Inferior parietal cortex (tissue), 1 donor: Measurements from ENCODE around the gene CHMP1A.
"Not testable (repeated sequence)": the region's sequence is repeated elsewhere in the genome, so short reads cannot be mapped to it uniquely, and the experiment has no call there.

Experiments used
- DNase-seq: peaks from one replicate; pipeline ENCODE4 v3.0.0-alpha.2; 2016; ENCODE audit errors: extremely low spot score

CHMP1A gene

DNA sequence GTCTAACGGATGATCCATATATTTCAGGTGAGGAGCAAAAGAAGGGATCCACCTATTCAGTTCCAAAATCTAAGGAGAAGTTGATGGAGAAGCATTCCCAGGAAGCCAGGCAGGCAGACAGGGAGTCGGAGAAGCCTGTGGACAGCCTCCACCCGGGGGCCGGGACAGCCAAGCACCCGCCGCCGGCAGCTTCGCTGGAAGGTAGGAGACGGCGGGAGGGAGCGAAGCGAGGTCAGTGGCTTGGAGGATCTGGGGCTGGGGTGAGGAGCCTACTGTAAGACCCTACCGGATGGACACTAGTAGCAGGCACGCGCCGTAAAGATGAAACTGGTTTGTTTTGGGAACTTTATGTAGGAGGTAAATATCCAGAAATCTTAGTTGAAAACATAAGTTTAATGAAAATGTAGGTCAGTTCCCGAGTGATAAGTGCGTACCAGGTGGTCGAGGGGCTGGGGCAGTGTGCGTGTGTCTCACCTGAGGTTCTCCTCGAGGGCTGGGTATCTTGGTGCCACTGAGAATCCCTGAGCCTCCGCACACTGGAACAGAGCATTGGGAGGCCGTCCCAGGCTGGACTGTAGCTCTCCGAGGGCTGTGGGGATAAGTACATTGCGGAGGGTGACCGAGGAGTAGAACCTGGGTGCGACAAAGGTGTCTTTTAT lies 842 bp upstream of the CHMP1A start:
- no peak for DNase-seq

DNA sequence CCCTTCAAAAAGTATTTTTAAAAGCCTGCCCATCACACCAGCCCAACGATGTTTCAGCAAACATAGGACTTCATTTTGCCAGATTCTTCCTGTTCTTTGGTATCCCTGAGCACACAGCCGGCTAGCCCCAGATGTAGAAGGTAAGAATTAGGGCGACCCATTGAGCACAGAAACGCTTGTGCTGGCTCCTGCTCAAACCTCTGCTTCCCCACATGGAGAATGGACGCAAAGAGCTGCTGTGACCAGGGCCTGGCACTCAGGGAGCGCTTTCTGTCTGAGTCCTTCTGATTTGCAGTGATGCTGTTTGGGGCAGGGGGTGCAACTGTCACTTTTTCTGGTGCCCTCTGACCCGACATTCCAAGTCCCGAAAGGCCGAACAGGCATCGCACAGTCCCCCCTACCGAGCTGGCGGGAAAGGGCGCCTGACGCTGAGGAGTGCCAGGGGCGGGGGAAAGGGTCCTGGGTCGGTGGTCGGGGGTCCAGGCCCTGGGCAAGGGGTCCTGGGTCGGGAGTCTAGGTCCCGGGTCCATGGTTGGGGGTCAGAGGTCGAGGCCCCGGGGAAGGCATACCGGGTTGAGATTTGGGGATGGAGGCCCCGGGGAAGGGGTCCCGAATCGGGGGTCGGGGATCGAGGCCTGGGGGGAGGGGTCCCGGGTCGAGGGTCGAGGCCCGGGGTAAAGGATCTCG lies 930 bp downstream of the CHMP1A start:
- DNase-seq = no peak

DNA sequence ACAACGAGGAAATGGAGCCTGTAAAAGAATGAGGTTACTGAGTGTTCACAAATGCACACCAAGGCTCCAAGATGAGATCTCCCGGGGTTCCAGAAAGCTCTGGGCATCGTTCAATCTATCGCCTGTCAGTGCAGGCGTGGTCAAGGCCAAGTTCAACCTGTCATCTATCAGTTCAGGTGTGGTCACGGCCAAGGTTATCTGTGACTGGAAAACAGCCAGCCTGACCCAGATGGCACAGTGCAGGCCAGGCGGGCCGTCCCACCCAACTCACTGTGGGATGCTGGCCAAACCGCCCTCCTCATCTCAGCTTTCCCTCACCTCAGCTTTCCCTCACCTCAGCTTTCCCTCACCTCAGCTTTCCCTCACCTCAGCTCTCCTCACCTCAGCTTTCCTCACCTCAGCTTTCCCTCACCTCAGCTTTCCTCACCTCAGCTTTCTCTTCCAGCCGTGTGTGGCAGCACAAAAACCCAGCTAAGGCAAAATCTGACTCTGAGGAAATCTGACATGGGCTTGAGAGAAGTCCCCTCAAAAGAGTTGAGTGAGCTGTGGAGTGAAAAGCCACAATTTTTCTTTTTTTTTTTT lies 2.4 kb downstream of the CHMP1A start:
- no peak for DNase-seq

DNA sequence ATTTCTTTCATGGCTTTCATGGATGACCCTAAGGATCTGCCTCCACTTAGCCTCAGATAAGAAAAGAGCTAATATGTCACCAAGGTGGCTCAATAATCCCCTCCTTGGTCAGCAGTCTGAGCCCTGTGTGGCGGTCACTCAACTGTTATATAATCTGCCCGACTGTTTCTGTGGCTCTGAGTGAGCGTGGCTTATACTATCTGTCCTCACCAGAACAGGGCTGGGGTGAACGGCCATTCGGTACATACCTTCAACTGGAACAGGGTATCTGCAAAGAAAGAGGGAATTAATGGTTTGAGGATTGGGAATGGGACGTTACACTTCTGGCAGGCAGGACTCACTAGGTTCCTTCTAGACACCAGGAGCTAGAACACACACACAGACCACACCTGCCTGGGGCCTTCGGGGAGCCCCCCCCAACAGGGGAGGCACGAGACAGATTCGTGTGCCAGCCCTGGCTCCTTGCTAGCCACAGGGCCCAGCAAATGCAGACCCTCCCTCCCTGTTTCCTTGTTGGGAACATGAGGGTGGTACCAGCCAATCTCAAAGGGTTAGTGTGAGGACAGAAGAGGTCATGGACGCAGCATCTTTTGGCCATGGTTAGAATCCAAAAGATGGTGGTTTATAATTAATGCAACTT lies 3.7 kb downstream of the CHMP1A start:
- DNase-seq = no peak

DNA sequence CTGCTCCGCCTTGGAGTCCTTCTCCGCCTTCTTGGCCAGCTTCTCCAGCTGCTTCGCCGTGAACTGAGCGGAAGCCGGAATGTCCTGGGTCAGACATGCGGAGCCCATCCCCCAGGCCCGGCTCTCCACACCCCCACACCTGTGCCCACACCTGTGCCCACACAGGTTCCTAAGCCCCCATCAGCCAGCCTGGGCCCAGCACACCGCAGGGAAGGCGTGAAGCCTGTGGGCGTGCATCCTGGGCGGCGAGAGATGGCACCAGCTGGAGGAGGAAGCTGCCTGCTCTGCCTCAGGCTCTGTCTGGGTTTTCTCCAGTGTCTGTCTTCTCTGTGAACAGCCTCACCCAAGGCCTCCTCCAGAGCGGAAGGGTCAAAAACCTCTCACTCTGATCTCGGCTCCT lies 5.9 kb downstream of the CHMP1A start:
- no peak for DNase-seq

DNA sequence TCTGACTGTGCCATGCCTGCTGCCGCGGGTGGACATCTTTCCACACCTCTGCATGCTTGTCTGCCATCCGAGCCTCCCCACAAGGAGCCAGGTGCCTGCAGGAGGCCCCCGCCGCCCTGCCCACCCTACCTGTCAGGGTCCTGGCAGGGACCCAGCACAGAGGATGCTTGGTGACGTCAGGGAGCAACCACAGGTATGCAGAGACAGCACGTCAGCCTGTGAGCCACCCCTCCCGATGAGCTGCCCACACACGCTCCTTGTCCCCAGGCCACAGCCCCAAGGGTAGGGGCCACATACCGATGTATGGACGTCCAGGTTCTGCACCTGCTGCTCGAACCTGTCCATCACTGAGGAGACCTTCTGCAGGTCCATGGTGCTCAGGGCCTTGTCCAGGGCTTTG lies 10.6 kb downstream of the CHMP1A start:
- DNase-seq = no peak

DNA sequence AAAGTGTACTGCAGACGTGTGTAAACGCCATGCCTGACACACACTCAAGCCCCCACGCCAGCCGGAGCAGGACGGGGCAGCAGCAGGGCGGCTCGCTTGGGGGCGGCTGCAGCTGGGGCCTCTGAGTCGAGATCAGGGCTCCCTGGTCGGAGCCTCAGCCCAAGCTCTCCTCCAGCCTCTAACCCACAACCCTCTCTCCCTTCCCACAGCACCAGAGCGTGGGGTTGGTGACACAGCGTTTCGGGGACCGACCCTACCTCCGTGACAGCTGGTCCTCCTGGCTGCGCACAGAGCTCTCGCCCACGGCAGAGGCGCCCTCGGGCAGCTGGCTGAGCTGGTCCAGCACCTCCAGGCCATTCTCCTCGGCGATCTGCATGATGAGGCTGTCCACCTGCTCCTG lies 11.2 kb downstream of the CHMP1A start:
- no peak for DNase-seq

DNA sequence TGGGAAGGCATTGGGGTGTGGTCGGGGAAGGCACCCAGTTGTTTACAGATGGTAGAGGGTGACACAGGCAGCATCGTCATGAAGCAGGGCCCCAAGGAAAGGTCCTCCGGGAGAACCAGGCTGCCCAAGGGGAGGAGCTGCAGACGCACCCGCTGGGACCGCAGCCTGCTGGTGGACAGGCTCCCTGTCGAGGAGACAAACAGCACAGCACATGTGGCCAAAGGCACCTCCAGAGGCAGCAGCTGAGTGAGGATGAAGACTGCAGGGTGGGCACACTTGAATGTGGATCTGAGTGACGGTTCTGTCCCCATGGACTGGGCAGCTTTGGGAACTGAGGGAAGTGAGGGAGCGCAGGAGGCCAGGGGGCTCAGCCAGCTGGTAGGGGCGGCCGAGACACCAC lies 12.4 kb downstream of the CHMP1A start:
- DNase-seq = no peak

DNA sequence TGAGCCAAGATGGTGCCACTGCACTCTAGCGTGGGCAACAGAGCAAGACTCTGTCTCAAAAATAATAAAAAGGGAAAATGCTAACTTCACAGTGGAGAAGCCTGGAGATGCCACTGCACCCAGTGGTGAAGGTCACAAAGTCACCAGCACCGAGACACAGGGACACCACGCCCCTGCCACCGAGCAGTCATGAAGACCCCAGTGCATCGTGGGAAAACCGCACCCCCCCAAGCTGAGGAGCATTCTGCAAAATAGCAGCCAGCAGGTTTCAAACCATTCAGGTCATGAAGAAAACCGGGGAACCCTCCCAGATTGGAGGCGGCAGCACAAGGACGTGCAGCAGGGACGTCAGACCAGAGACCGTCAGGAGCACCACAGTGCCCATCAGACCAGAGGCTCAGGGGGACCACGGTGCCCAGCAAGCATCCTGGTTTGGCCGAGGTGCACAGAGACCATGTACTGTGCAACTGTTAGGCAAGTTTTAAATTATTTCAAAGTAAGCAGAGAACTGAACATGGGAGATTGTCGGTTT lies 13.7 kb downstream of the CHMP1A start:
- no peak for DNase-seq

DNA sequence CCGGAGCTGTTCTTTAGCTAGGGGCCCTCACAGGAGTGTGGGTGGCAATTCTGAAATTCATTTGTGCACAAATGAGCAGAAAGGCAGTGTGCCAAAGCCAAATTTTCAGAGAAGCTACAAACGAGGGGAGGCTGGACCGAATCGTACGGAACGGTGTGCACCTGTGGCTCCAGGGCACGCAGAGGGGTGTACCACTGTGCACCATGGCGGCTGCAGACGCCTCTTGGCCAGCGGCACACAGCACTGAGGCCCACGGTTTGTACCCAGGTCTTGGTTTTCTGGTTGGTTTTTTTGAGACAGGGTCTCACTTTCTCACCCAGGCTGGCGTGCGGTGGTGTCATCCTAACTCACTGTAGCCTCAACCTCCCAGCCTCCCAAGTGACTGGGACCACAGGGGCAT lies 14.9 kb downstream of the CHMP1A start:
- no peak for DNase-seq

DNA sequence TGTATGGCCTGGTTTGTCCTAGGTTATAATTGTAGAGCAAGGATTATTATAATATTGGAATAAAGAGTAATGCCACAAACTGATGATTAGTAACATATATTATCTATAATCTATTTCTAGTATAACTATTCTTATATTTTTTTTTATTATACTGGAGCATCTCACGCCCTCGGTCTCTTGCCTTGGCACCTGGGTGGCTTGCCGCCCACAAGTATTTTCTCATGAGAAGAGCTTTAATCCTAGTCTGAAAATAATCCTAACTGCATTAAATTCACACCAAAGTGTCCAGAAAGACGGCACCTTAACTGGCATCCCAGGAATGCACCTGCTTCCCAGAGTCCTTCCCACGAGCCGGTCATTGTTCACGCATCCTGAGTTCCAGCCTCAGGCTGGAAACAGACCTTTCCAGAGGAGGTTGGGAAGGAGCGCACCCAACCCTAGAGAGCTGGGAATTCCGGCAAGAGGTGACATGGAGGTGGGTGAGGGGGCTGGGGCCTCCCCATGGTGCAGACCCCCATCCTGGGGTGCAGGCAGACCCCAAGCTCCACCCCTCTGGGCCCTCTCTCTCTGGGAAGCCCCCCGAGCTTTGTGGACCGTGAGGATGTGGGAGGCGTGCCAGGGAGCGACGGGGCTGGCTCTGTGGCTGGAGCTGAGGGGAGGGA lies 15.9 kb downstream of the CHMP1A start:
- DNase-seq = no peak

DNA sequence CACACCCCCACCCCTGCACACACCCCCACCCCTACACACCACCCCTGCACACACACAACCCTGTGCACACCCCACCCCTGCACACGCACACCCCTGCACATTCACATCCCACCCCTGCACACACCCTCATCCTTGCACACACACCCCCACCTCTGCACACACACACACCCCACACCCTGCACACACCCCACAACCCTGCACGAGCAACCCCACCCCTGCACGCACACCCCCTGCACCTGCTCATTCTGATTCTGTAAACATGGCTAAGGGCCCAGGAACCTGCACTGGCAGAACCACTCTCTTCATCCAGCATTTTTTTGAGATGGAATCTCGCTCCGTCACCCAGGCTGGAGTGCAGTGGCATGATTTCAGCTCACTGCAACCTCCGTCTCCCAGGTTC lies 18.1 kb downstream of the CHMP1A start:
- DNase-seq = no peak

DNA sequence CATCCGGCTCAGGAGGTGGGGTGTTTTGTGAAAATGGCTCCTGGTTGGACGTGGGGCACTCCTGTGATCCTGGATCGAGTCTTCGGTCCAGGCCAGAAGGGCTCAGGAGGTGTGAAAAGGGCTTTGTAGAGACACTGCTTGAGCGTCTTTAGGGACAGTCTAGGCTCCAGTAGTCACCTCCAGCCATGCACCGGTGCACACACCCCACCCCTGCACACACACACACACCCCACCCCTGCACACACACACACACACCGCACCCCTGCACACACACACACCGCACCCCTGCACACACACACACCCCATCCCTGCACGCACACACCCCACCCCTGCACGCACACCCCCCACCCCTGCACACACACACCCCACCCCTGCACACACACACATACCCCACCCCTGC lies 19.1 kb downstream of the CHMP1A start:
- DNase-seq = no peak

DNA sequence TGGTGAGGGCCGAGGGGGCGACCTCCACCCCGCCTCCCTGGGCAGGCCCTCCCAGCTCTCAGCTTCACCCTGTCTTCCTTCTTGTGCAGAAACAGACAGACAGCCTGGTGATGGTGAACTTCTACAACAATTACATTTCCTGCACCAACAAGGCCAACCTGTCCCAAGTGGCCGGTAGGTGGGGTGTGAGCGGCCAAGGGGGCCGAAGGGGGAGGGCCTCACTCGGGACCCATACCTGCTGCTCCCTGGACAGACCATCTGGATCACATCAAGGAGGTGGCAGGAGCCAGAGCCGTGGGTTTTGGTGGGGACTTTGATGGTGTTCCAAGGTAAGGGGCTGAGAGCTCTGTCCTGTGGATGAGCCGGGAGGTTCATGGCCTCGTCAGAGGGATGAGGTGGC lies 20.1 kb downstream of the CHMP1A start:
- no peak for DNase-seq

DNA sequence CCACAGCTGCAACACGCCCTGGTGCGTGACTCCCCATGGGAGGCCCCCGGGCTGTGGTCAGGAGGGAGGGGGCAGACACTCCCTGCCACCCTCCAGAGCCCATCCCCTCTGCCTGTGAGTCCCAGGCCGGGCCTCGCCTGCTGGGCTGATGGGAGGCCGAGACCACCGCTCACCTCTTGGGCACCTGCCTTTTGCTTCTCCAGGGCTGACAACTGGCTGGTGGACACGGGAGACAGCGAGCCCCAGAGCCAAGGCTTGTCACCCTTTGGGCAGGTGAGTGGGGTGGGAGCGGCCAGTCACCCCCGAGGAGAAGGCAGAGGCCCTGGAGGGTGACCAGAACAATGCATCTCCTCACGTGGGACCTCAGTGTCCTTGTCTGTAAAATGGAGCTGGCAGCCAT lies 20.8 kb downstream of the CHMP1A start:
- no peak for DNase-seq

DNA sequence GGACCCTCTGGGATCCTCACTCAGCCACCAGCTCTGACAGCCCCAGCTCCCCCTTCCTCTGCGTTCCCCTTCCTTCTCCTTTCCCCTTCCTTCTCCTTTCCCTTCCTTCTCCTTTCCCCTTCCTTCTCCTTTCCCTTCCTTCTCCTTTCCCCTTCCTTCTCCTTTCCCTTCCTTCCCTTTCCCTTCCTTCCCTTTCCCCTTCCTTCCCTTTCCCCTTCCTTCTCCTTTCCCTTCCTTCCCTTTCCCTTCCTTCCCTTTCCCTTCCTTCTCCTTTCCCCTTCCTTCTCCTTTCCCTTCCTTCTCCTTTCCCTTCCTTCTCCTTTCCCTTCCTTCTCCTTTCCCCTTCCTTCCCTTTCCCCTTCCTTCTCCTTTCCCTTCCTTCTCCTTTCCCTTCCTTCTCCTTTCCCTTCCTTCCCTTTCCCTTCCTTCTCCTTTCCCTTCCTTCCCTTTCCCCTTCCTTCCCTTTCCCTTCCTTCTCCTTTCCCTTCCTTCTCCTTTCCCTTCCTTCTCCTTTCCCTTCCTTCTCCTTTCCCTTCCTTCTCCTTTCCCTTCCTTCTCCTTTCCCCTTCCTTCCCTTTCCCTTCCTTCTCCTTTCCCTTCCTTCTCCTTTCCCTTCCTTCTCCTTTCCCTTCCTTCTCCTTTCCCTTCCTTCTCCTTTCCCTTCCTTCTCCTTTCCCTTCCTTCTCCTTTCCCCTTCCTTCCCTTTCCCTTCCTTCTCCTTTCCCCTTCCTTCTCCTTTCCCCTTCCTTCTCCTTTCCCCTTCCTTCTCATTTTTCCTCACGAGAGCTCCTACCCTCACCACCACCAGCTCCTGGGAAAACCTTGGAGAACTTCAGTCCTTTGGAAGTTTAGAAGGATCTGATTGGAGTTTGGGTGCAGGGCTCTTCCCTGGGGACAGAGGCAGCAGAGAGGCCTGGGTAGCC lies 22.8 kb downstream of the CHMP1A start:
- DNase-seq = not testable (repeated sequence)

DNA sequence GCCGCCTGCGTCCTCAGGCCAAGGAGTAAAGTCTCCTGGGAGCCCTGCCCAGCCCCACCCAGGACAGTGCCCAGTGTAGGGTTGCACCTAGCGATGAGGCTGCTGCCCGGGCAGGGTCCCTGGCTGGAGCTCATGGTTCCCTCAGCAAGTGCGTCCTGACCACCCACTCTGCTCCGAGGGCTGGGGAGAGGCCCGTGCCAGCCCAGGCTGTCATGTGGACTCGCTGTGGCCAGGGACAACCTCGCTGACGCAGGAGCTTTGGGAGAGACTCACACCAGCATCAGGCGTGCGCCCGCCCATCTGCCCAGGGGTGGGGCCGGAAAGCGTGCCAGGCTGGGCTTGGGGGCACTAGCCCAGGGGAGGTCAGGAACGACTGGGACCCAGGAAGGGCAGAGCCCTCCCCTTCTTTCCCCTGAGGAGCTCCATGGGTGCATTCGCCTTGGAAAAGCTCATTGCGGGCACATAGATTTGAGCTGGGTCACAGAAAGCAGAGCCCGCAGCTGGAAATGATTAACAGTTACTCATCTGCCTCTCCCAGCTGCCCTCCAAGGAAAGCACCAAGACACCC lies 24.4 kb downstream of the CHMP1A start:
- DNase-seq = no peak

DNA sequence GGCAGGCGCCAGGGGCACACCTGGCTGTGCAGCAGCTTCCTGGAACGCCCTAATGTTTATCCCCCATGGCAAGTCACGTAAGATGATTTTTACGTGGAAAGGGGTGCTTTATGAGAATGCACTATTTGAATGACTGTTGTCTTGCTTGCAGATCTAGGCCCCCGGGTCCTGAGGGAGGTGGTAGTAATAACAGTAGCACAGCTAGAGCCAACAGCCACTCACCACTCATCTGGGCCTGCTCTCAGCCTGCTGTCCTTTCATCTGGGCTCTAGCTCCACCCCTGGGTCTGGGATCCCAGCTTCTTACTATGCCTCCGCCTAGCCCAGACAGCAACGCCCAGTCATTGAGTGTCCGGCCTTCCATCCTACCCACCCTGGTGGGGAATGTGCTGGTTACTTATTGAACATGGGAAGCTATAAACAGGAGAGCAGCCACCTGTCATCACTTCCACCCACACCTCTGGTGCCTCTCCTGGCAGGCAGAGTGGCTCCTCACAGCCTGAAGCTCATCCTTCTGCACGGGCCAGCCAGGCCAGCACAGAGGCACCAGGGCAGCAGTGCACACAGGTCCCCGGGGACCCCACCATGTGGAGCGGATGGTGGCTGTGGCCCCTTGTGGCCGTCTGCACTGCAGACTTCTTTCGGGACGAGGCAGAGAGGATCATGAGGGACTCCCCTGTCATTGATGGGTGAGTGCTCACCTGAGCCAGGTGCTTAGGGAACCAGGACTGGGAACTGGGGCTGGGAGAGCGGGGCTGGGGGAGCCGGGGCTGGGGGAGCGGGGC lies 27.5 kb downstream of the CHMP1A start:
- DNase-seq = no peak

DNA sequence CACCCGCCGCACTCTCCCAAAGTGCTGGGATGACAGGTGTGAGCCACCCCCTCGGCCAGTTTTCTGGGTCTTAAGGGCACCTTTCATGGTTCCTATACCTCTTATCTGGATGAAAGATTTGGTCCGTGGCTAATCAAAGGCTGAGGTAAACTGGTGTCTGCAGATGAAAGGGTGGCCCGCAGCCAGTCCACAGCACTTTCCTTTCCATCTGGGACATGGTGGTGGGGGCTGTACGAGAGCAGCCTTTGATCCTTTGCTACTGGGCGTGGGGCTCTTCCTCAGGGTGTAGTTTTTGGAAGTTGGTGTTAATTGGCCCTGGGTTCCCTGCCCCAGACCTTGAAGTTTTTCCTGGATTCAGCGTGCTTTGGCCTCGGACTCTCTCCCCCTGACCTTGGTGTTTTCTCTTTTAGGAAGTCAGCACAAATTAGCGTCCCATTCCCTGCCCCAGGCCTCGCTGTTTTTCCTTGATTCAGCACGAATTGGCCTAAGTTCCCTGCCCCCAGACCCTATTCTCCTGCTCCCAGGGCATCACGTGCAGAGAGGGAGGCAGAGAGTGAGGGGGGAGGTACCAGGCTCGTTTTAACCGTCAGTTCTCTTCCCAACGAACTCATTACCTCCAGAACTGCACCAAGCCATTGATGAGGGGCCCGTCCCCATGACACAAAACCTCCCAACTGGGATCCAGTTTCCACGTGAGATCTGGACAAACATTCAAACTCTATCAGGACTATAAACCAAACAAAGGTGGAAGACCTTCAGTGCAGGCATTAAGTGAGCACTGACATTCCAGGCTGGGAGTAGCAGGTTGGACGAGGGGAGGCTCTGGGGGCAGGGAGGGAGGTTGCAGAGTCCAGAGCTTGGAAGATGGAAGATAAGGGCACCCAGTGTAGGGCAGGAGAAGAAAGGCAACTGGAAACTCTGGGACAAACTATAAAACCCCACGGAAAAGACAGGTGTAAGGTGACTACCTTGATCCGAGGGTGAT lies 32.4 kb downstream of the CHMP1A start:
- DNase-seq = no peak
